Esophagus squamous epithelium (tissue), 4 donors: ENCODE results near the gene LRP2BP.

Experiments used
- POLR2A ChIP-seq, 4 donors: fragments of 450-650 bp; IDR thresholded peaks; one replicate each; pipeline ENCODE4 v1.6.1; 2017; ENCODE audit warnings: antibody characterized with exemption in 4 of 4, mild to moderate bottlenecking in 4 of 4, moderate library complexity in 3 of 4
- TF ChIP-seq, protein P1 (sequence below), 6 experiments: fragments of 450-650 bp in 4 of 6; fragments of 200-600 bp in 2 of 6; sonication (generic) in 2 of 6; IDR thresholded peaks; one replicate each; pipeline ENCODE4 v1.5.1; 2016 to 2019; ENCODE audit warnings: antibody characterized with exemption in 6 of 6, mild to moderate bottlenecking in 4 of 6, moderate library complexity in 4 of 6

GRCh38 chr4:185371702-185372101 is 24.0 kb downstream of the LRP2BP start:
- TF ChIP-seq POLR2A (IDR thresholded peaks at IDR 0.05): no peak
- TF ChIP-seq, protein P1, sequence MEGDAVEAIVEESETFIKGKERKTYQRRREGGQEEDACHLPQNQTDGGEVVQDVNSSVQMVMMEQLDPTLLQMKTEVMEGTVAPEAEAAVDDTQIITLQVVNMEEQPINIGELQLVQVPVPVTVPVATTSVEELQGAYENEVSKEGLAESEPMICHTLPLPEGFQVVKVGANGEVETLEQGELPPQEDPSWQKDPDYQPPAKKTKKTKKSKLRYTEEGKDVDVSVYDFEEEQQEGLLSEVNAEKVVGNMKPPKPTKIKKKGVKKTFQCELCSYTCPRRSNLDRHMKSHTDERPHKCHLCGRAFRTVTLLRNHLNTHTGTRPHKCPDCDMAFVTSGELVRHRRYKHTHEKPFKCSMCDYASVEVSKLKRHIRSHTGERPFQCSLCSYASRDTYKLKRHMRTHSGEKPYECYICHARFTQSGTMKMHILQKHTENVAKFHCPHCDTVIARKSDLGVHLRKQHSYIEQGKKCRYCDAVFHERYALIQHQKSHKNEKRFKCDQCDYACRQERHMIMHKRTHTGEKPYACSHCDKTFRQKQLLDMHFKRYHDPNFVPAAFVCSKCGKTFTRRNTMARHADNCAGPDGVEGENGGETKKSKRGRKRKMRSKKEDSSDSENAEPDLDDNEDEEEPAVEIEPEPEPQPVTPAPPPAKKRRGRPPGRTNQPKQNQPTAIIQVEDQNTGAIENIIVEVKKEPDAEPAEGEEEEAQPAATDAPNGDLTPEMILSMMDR (IDR thresholded peaks at IDR 0.05): no peak
